ENCODE measurements around the gene MNT.
A peak's percentile ranks its signal among the peaks of the same experiment; 100 is the strongest.

Gene MNT

DNA sequence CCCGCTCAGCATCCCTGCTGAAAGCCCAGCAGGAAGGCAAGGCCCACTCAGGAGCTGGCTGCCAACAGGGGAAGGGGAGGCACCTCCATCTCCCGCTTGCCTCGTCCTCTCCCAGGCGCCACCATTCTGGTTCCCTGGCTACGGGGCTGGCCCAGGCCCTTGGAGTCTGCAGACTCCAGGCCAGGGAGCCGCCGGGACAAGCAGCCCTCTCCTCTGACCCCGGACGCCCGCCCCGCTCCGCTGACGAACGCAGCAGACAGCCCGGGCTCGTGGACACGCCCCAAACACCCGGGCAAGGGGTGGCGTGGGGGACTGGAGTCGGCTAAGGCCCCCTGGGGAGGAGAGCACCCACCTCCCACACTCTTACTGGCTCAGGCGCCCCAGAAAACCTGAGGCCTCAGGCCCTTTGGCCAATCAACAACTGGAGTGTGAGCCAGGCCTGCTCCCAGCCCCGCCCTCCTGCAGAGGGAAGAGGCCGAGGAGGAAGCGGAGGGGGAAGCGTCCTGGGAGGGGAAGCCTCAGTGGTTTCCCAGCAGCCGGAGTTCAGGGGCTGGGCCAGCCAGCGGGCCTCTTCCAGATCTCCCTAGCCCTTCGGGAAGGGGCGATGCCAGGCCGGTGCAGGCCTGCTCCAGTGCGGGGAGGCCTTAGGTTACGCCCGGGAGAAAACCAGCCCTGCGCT lies 4.2 kb downstream of the MNT start:
- DNase-seq (ENCODE audit: extremely low read depth in 1 of 2, low read depth in 1 of 2) = peak; percentile 31 to 51

DNA sequence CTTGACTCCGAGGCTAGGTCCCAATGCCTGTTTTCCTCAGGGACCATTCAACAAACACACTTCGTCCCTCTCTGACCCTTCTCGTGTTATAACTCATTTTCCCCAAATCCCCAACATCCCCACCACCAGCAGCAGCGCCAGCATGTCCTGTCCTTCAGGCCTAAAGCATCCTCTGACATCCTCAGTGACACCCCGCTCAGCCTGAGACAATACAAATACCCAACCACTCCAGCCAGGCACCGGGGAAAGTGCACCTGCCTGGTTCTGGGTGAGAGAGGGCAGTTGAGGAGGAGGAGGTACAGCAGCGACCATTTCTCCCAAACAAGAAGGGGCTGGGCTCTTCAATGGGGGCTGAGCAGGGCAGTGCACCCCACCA lies 4.7 kb downstream of the MNT start:
- no peak for DNase-seq (ENCODE audit: extremely low read depth in 1 of 2, low read depth in 1 of 2)

DNA sequence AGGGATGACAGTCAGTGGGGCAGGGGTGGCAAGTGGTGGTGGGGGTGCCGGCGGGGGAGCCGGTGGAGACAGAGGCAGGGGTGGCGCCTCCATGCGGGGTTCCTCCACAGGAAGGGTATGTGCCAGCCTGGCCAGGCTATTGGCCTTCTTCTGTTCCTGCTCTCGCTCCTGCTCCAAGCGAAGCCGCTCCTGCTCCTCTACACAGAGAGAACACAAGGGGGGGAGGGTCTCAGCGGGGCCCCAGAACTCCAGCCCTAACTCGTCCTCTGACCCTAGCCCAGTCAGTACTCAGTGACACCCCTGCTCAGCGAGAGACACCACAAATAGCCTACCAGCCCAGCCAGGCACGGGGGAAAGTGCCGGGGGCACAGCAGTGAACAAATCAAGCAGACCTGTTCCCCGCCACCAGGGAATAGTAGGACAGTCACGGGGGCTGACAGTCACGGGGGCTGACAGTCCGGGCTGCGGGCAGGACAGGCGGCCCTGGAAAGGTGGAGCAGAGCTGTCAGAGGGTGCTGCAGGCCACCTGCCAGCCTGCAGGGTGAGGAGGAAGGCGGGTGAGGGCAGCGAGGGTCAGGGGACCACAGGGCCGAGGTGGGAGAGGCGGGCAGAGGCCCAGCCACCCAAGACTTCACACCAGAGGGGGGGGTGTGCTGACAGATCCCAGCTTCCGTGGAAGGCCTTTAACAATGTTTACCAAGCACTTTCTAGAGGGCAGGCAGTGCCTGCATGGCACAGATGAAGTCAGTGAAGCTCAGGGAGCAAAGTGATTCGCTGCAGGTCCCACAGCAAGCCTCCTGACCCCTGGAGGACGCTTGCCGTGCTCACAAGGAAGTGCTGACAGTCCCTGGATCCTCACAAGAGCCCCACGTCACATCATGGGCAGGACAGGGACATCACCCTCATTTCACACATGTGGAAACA lies 5.3 kb downstream of the MNT start:
- no peak for DNase-seq (ENCODE audit: extremely low read depth in 1 of 2, low read depth in 1 of 2)

DNA sequence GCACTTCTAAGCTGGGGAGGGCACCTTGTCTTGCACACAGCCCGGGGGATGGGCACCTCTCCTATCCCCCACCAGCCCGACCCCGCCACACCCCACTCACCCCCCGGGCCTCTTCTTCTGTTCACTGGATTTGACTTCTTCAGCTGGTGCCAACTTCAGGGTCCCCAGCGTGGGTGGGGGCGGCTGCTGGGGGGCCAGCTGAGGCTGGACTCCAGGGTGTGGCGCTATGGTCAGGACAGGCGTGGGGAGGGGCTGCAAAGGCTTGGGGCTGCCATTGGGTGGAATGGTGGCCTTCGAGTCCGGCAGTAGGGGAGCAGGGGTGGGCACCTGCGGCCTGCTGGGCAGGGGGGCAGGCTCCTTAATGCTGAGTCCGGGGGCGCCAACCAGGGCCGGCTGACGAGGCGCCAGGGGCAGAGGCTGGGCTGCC lies 6.1 kb downstream of the MNT start:
- no peak for DNase-seq (ENCODE audit: extremely low read depth in 1 of 2, low read depth in 1 of 2)

DNA sequence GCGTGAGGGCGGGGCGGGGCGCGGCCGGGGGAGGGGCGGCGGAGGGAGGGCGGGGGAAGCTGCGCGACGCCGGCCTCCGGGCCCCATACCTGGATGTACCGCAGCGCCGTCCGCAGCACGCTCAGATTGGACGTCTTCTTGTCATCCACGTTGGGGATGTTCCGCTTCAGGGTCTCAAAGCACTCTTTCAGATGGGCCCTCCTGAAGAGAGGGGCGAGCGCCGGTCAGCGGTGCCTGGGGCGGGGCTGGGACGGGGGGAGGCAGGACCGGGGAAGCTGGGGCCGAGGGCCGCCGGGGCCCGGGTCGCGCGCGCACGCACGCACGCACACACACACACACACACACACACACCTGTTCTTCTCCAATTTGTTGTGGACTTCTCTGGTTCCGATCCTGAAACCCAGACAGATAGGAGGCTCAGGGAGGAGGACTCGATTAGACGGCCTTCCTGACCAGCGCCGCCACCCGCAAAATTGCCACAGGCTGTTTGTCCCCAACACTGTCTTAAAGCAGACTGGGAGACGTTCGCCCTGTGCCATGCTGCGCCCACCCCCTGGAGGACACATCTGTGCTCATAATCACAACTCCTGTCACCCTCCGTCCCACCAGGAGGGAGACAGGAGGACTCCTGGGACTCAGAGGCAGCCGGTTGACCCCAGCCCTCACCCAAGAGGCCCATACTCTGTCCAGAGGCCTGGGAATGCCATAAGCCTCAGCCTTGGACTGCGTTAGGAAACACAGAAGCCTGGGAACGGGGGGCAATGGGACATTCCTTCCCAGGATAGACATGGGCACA lies 6.7 kb downstream of the MNT start:
- DNase-seq (ENCODE audit: extremely low read depth in 1 of 2, low read depth in 1 of 2) = peak in 1 of 2 donors; percentile 79

DNA sequence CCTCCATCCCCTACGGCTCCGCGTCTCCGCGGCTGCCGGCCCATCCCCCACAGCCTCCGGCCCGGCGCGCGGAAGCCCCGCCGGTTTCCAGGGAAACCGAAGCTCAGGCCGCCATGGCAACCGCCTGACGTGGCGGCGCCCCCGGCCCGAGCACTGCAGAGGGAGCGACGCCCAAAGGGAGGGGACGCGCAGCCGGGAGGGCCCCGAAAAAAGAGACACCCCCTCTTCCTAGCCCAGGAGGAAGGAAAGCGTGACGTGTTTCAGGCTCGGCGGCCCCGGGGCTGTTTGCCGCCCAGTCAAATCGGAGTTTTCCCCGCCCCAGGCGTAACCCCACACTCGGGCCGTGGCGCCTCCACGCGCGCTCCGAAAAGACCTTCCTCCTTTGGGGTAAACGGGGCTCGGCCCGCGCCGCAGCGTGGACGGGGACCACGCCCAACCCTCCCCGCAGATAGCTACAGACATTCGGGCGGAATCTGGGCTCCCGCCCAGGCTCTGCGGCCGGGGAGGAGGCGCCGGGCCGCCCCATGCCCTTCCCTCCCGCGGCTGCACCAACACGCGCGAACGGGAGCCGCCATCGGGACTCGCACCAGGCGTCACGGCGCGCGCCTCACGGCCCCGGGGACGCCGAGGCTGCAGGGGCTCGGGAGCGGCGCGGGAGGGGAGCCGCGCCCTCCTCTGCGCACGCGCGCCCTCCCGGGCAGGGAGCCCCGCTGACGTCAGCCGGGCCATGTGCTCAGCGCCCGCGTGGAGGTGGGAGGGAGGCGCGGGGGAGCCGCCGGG lies 7.5 kb downstream of the MNT start:
- DNase-seq (ENCODE audit: extremely low read depth in 1 of 2, low read depth in 1 of 2) = peak; percentile 81

DNA sequence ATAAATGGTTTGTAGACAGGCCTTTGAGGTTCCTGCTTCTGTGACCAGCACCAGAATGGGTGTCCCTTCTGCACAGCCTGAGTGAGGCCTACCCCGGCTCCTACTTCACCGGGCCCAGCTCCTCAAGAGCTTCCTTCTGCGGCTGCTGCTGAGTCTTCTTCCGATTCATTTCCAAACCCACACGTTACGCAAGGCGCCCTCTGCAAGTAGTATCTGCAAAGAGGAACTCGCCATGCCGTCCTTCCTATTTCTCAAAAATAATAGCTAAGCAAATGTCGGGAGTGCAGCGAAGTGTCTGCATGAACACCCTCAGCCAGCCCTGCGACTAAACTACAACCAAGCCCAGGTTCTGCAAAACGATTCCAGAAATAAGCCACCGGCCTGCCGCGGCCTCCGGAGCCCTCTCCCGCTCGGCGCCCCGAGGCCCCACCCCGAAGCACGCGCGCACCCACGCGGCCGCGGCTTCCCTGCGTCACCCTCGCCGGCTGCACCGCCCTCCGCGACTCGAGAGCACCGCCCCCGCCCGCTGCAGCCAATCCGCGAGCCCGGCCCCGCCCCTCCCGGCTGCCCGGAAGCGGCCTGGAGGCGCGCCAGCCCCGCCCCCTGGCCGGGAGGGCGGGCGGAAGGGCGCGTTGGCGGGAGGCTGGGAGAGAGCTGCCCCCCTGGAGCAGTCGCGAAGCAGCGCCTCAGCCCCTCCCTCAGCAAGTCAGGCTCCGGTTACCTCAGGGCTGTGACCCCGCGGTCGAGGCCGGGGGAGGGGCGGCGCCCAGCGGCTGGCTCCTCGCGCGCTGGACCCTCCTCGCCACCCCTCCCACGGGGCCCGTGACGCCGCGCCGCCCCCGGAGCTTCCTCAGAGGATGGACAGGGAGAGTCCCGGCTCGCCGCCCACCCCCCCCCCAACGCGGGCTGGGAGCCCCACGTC lies 8.3 kb downstream of the MNT start:
- peak; percentile 94 to 98 for DNase-seq (ENCODE audit: extremely low read depth in 1 of 2, low read depth in 1 of 2)

DNA sequence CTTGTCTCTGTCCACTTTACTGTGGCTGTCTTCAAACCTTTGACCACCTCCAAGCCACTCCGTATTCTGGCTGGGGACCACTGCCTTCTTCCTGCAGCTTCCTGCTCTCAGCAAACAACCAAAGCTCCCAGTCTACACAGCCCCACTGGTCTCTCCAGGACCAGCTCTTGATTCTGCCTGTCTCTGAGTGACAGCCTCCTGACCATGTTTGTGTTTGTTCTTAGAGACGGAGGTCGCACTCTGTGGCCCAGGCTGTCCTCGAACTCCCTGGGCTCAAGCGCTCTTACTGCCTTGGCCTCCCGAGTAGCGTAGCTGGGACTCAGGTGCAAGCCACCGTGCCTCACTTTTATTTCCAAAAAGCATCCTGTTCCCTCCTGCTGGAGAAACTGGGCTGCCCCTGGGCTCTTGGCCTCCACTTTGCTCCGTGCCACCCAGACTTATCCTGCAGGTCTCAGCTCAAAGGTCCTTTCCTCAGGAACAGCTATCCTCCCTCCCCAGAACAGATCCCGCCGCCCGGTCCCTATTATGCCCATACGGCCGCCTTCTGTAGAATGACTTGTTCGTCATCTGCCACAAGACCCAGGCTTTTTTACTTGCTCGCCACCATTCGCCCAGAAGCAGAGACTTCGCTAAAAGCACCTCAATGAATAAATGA lies 9.1 kb downstream of the MNT start:
- no peak for DNase-seq (ENCODE audit: extremely low read depth in 1 of 2, low read depth in 1 of 2)

DNA sequence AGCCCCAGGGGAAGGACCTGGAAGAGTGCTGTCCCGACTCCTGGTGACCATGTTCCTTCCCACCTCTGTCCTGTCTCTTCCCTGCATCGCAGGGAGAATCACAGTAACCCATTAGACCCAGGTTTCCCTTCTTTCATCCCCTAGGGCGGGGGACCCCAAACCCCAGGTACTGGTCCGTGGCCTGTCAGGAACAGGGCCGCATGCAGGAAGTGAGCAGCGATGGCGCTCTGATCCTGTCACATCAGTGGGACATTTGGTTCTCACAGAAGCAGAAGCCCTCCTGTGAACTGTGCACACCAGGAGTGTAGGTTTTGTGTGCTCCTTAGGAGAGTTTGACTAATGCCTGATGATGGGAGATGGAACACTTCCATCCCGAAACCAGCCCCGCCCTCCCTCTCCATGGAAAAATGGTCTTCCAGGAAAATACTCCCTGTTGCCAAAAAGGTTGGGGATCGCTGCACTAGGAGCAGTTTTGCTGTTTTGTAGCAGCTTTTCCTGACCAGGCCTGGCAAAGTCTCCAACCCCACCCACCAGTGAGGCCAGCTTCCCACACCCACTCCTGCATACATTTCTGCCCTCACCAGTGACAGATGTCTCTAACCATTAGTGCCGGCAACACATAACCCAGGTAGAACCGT lies 10.5 kb downstream of the MNT start:
- DNase-seq (ENCODE audit: extremely low read depth in 1 of 2, low read depth in 1 of 2) = no peak

DNA sequence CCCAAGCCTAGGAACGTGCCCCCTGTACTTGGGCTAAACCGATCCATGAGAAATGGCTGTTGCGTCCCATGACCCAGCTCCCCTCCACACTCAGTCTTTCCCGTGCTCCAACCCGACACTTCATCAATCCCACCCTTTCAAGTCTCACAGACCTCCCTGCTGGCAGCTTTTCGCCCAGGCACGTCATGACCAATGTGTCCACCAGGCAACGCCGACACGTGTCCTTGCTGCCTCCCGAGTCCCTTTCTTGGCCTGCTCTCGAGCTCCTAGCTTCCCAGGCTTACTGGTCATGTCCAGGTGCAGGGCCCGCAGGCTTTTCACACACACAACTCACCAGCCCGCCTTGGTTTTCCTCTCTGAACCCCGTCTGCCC lies 12.2 kb downstream of the MNT start:
- no peak for DNase-seq (ENCODE audit: extremely low read depth in 1 of 2, low read depth in 1 of 2)

DNA sequence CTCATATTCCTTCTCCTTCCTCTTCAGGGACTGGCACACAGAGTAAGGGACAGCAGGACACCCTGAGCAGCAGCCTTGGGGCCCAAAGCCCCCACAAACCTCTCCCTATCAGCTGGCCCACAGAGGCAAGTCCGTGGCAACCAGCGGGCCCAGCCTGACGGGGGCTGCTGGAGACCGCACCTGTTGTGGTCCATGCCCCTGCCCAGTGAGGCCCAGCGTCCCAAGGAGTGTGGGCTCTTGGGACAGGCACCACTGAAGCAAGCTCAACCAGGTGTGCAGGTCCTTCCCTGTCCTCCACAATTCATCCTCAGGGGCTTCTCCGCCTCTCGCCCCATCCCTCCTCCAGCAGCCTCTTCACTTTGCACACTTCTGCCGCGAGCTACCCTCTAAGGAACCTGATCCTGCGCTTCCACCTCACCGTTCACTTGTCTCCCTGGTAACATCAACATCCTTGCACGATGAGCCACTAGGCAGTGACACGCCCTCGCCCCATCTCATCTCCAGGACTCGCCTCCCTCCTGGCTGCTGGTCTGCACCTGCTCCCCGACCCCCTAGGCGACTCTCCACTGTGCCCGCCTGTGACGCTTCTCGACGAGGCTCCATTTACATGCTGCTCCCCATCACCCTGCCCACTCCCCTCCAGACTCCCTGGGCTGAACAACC lies 12.7 kb downstream of the MNT start:
- no peak for DNase-seq (ENCODE audit: extremely low read depth in 1 of 2, low read depth in 1 of 2)

DNA sequence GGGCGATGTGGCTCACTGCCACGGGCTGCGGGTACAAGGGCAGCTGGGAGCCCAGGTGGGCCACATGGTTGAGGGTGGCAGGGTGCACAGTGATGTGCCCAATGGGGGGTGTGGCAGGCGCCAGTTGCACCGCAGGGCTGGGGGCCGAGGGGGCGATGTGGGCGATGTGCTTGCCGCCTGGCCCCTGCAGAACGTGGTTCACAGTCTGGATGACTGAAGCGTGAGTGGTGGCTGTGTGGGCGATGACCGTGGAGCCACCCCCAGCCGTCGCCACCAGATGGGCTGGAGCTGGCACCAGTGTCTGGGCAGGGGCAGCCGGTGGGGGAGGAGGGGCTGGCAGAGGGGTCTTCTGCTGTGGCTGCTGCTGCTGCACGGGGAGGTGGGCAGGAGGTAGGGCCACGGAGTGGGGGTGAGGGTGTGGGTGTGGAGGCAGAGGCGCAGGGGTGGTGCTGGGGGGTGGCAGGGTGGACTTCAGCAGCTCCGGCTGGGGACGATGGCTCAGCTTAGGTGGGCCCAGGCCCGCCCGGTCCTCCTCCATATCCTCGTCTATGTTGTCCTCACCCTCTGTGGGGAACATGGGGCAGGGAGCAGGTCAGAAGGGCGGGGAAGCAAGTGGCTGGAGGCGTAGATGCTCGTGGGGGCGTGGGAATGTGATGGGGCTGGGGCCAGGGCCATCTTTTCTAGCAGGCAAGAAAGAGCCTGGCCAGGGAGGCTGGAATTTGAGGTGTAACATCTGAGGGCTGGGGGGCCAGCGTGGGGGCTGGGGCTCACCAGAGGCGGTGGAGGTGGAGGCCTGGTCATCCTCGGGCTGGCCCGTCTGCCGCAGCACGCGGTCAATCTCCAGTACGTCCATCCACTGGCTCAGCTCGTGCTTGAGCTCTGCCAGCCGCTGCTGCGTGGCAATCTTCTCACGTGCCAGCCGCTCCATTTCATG lies 13.5 kb downstream of the MNT start:
- DNase-seq (ENCODE audit: extremely low read depth in 1 of 2, low read depth in 1 of 2) = no peak

DNA sequence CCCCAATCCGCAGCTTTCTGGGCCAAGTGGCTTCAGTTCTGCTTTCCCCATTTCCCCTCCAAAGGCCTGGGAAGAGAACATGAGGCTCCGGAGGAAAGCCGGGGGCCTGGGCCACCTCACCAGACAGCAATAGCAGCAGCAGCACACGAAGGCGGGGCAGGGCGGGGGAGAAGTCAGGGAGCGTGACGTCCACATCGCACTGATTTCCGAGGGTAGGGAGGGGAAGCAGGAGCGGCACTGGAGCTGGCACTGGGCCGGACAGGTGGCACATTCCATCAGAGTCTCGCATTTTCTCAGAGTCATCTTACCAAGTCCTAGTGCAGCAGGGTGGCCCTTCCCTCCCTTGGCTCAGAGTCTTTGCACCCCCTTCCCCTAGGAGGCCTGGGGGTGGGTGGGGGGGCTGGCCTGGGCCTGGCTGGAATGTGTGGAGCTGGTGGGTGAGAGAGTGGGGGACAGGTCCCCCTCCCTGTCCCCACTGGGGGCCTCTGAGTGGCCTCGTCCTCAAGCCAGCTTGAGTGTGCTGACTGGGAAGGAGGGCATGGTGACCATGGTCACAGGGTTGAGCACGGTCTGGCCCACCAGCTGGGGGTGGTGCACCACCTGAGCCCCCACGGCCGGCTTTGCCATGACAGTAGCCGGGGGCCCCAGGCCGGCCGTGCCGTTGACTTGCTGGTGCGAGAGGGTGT lies 14.3 kb downstream of the MNT start:
- no peak for DNase-seq (ENCODE audit: extremely low read depth in 1 of 2, low read depth in 1 of 2)

DNA sequence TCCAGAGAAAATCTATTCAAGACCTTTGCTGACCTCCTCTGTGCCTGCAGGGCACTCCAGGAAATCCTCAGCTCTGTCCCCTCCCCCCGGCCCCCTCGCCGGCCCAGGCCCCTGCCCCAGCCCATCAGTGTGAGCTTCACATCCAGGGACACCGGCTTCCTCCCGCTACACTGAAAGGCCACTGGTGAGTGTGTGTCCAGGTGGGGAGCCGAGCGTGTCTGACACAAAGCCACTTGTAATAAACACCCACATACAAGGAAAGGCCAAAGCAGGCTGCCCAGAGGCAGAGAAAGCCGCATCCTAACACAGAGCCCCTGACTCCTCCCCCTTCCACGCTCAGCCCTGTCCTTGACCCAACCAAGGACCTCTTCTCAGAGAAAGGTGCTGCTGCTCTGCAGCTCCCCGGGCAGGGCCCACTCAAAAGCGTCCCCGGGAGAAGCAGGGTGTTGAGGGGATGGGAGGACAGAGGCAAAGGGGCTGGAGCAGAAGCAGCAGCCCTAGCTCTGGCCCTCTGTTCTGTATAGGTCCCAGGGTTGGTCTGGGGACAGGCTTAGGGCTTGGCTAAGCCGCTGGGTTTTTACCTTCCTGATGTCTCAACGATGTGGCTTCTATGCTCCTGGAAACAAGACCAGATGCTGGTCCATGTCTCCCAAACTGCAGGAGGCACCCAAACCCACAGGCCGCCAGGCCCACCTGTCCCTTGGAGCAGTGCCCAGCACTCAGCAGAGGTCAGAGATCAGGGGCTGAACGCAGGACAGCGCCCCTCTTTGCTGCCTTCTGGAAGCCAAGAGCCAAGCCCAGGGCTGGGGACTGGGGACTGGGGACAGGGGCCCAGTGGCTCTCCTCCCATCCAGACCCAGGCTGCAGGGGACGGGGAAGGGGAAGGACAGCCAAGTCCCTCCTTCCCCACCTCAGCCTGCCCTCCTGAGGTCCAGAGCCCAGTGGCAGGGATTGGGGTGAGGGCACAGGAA lies 15.3 kb downstream of the MNT start:
- DNase-seq (ENCODE audit: extremely low read depth in 1 of 2, low read depth in 1 of 2) = no peak

DNA sequence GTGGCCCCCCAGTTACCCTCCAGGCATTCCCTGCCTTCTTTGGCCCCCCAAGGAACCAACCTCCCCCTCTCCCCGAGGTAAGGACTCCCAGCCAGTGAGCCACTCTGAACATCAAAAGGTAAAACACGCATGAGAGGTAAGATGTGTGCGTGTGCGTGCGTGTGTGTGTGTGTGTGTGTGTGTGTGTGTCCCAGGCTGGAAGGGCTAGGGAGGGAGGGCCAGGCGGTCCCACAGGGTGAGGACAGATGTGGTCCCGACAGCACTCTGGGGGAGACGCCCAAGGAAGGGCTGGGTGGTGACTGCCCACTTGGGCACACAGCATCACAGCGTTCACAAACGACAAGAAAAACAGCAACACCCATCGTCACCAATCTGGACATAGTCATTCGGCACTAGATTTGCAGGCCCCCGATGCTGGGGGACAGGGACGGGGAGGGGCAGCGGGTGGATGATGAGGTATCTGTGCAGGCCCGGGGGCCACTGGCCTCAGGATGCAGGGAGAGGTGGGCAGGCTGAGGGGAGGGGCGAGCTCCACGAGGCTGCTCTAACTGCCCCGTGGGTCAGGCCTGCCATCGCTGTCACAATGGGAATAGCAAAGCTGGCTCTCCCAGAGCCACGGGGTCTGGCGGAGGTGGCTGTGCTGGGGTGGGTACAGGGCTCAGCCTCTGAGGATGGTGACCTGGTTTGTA lies 16.3 kb downstream of the MNT start:
- no peak for DNase-seq (ENCODE audit: extremely low read depth in 1 of 2, low read depth in 1 of 2)
